Measurements from ENCODE around the gene SEMA3F.

The SEMA3F gene

GRCh38 chr3:50157827-50158529 lies 2.9 kb downstream of the SEMA3F start:
- peaks cover 12 to 14% of the 10 kb centered on the region in 2 experiments for H3K4me1 ChIP-seq (ENCODE audit: control insufficient read depth in 1 of 2, insufficient read depth in 1 of 2, low read depth in 1 of 2, low read length in 1 of 2)
- no peak overlapping the region for H3K27ac ChIP-seq
- no peaks in the 10 kb centered on the region for H3K9me3 ChIP-seq
- TF ChIP-seq CTCF (IDR thresholded peaks at IDR 0.05) = no peak
- peaks cover 76% of the 10 kb centered on the region for H3K27me3 ChIP-seq
- H3K36me3 ChIP-seq = no peaks in the 10 kb centered on the region
- no peak overlapping the region for H3K4me3 ChIP-seq (ENCODE audit: low read depth in 1 of 2, low read length in 1 of 2)

- H3K27ac ChIP-seq = no peak overlapping the region
- no peak for TF ChIP-seq CTCF (IDR thresholded peaks at IDR 0.05)
- H3K9me3 ChIP-seq = no peaks in the 10 kb centered on the region
- H3K4me3 ChIP-seq (ENCODE audit: low read depth in 1 of 2, low read length in 1 of 2) = no peak overlapping the region
- H3K27me3 ChIP-seq = peaks cover 69% of the 10 kb centered on the region
- no peaks in the 10 kb centered on the region for H3K36me3 ChIP-seq
- peaks cover 12 to 14% of the 10 kb centered on the region in 2 experiments for H3K4me1 ChIP-seq (ENCODE audit: control insufficient read depth in 1 of 2, insufficient read depth in 1 of 2, low read depth in 1 of 2, low read length in 1 of 2)
Measured at GRCh38 chr3:50158530-50159146, 3.5 kb downstream of the SEMA3F start.

GRCh38 chr3:50160561-50160983 lies 5.4 kb downstream of the SEMA3F start:
- no peaks in the 10 kb centered on the region for H3K36me3 ChIP-seq
- H3K27me3 ChIP-seq = peaks cover 50% of the 10 kb centered on the region
- no peaks in the 10 kb centered on the region for H3K9me3 ChIP-seq
- TF ChIP-seq CTCF (IDR thresholded peaks at IDR 0.05) = no peak
- H3K27ac ChIP-seq = no peak overlapping the region
- peaks cover 3 to 4% of the 10 kb centered on the region in 2 experiments for H3K4me1 ChIP-seq (ENCODE audit: control insufficient read depth in 1 of 2, insufficient read depth in 1 of 2, low read depth in 1 of 2, low read length in 1 of 2)
- H3K4me3 ChIP-seq (ENCODE audit: low read depth in 1 of 2, low read length in 1 of 2) = no peak overlapping the region

GRCh38 chr3:50161320-50161719 lies 6.2 kb downstream of the SEMA3F start:
- TF ChIP-seq CTCF (IDR thresholded peaks at IDR 0.05) = no peak
- Histone ChIP-seq H3K36me3 (no peaks in the 10 kb centered on the region), H3K4me3 (ENCODE audit: low read depth in 1 of 2, low read length in 1 of 2) (no peak overlapping the region), H3K27me3 (peaks cover 42% of the 10 kb centered on the region), H3K27ac (no peak overlapping the region), H3K9me3 (no peaks in the 10 kb centered on the region), H3K4me1 (ENCODE audit: control insufficient read depth in 1 of 2, insufficient read depth in 1 of 2, low read depth in 1 of 2, low read length in 1 of 2) (no peaks in the 10 kb centered on the region)

- H3K27ac ChIP-seq = no peak overlapping the region
- no peak for TF ChIP-seq CTCF (IDR thresholded peaks at IDR 0.05)
- no peaks in the 10 kb centered on the region for H3K9me3 ChIP-seq
- H3K27me3 ChIP-seq = peaks cover 33% of the 10 kb centered on the region
- no peaks in the 10 kb centered on the region for H3K36me3 ChIP-seq
- no peak overlapping the region for H3K4me3 ChIP-seq (ENCODE audit: low read depth in 1 of 2, low read length in 1 of 2)
- H3K4me1 ChIP-seq (ENCODE audit: control insufficient read depth in 1 of 2, insufficient read depth in 1 of 2, low read depth in 1 of 2, low read length in 1 of 2) = no peaks in the 10 kb centered on the region
Measured at GRCh38 chr3:50162034-50162883, 7.1 kb downstream of the SEMA3F start.
